Gastrocnemius medialis (tissue), 4 donors: Measurements from ENCODE around the gene GMPPB.
"Not testable (repeated sequence)": the region's sequence is repeated elsewhere in the genome, so short reads cannot be mapped to it uniquely, and the experiment has no call there.

Experiments
- POLR2A ChIP-seq, 2 donors: fragments of 450-650 bp; IDR thresholded peaks; one replicate each; pipeline ENCODE4 v1.6.1; 2017; ENCODE audit warnings: antibody characterized with exemption in 2 of 2, mild to moderate bottlenecking in 2 of 2, moderate library complexity in 2 of 2
- TF ChIP-seq, protein P1 (sequence below), 5 experiments: fragments of 450-650 bp in 3 of 5; fragments of 200-600 bp in 2 of 5; sonication (generic) in 2 of 5; IDR thresholded peaks in 4 of 5; conservative IDR thresholded peaks in 1 of 5; 1 replicate in 4 of 5; 2 replicates in 1 of 5; pipeline ENCODE4 v1.5.1; 2016 to 2019; ENCODE audit warnings: antibody characterized with exemption in 5 of 5, mild to moderate bottlenecking in 3 of 5, moderate library complexity in 3 of 5

- TF ChIP-seq, protein P1, sequence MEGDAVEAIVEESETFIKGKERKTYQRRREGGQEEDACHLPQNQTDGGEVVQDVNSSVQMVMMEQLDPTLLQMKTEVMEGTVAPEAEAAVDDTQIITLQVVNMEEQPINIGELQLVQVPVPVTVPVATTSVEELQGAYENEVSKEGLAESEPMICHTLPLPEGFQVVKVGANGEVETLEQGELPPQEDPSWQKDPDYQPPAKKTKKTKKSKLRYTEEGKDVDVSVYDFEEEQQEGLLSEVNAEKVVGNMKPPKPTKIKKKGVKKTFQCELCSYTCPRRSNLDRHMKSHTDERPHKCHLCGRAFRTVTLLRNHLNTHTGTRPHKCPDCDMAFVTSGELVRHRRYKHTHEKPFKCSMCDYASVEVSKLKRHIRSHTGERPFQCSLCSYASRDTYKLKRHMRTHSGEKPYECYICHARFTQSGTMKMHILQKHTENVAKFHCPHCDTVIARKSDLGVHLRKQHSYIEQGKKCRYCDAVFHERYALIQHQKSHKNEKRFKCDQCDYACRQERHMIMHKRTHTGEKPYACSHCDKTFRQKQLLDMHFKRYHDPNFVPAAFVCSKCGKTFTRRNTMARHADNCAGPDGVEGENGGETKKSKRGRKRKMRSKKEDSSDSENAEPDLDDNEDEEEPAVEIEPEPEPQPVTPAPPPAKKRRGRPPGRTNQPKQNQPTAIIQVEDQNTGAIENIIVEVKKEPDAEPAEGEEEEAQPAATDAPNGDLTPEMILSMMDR (IDR thresholded peaks at IDR 0.05 in 4 of 5, conservative IDR thresholded peaks at IDR 0.05 in 1 of 5) = not testable (repeated sequence)
- not testable (repeated sequence) for TF ChIP-seq POLR2A (IDR thresholded peaks at IDR 0.05)
These were observed 35.3 kb downstream of the GMPPB start for GRCh38 chr3:49688338-49689045.
